Cardiac muscle cell (in vitro differentiated cells and primary cell): ENCODE data around the gene UBLCP1. TPM values are rescaled to one million over a fixed set of nuclear protein-coding genes. Genes with fewer than 3 reads are reported as not detected.
A peak's percentile ranks its signal among the peaks of the same experiment; 100 is the strongest.
"Not testable (repeated sequence)": the region's sequence is repeated elsewhere in the genome, so short reads cannot be mapped to it uniquely, and the experiment has no call there.

Experiments
- DNase-seq, 2 donors: peaks; one replicate each; pipeline versions ENCODE4 v3.0.0 to v3.0.0-alpha.2; 2010 to 2017; ENCODE audit warnings: low read depth in 1 of 2, low spot score in 1 of 2
- H3K27ac ChIP-seq: fragments of 200-600 bp; sonication (generic); 2 replicates; pipeline ENCODE4 v1.5.1; 2016
- H3K27me3 ChIP-seq: fragments of 200-600 bp; sonication (generic); 2 replicates; pipeline ENCODE4 v1.6.0; 2016; ENCODE audit warnings: control low read depth
- H3K36me3 ChIP-seq: fragments of 200-600 bp; sonication (generic); 2 replicates; pipeline ENCODE4 v1.5.1; 2016; ENCODE audit warnings: control low read depth
- H3K4me1 ChIP-seq: fragments of 200-600 bp; sonication (generic); 2 replicates; pipeline ENCODE4 v1.8.1; 2017; ENCODE audit warnings: low read depth, mild to moderate bottlenecking, mixed run types
- H3K4me3 ChIP-seq: fragments of 200-600 bp; sonication (generic); 2 replicates; pipeline ENCODE4 v1.5.1; 2016; ENCODE audit warnings: mild to moderate bottlenecking
- H3K9me3 ChIP-seq: fragments of 200-600 bp; sonication (generic); 2 replicates; pipeline ENCODE4 v1.5.1; 2017; ENCODE audit warnings: low read depth, mild to moderate bottlenecking, control low read depth
- polyA plus RNA-seq: library from polyadenylated mRNA; unstranded; fragments of >200 nt; fragmentation: Nextera tagmentation; extraction: Ambion mirVana; gene quantifications from 2 replicates; pipeline ENCODE4 v1.2.1, GENCODE V29; 2016
- total RNA-seq: library from RNA; depleted of rRNA; stranded (reverse); fragments of >200 nt; gene quantifications from 2 replicates; pipeline ENCODE4 v1.2.3, GENCODE V29; 2016
- TF ChIP-seq, protein P1 (sequence below): IDR thresholded peaks from 2 replicates; pipeline ENCODE4 v1.5.1; 2012; ENCODE audit warnings: low read depth, mild to moderate bottlenecking, low read length

The UBLCP1 gene
- total and polyA plus RNA-seq, 2 experiments from 2014 or later, result 12.2 to 30.5 TPM

DNA sequence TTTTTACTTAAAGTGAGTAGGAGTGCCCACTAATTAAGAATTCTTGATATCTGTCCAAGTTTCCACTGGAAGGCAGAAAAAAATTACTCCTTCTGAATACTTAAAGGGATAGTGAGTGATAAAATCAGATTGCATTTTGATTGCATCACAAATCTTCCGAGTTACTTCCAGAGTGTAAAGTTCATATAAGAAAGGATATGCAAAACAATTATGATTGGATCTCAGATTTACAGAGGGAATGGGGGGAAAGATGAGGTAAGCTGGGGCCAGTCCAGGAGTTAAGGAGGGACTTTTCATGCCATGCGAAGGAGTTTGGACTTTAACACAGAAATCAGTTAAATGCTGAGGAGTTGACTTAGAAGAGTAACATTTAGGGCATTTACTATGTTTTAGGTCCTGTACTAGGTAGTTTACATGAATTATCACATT is 44.5 kb upstream of the UBLCP1 start:
- no peaks in the 10 kb centered on the region for H3K4me1 ChIP-seq
- TF ChIP-seq, protein P1, sequence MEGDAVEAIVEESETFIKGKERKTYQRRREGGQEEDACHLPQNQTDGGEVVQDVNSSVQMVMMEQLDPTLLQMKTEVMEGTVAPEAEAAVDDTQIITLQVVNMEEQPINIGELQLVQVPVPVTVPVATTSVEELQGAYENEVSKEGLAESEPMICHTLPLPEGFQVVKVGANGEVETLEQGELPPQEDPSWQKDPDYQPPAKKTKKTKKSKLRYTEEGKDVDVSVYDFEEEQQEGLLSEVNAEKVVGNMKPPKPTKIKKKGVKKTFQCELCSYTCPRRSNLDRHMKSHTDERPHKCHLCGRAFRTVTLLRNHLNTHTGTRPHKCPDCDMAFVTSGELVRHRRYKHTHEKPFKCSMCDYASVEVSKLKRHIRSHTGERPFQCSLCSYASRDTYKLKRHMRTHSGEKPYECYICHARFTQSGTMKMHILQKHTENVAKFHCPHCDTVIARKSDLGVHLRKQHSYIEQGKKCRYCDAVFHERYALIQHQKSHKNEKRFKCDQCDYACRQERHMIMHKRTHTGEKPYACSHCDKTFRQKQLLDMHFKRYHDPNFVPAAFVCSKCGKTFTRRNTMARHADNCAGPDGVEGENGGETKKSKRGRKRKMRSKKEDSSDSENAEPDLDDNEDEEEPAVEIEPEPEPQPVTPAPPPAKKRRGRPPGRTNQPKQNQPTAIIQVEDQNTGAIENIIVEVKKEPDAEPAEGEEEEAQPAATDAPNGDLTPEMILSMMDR, result no peak
- H3K27ac ChIP-seq, result no peak overlapping the region
- no peaks in the 10 kb centered on the region for H3K36me3 ChIP-seq
- H3K9me3 ChIP-seq, result no peaks in the 10 kb centered on the region
- no peaks in the 10 kb centered on the region for H3K27me3 ChIP-seq
- H3K4me3 ChIP-seq, result no peak overlapping the region
- DNase-seq, result peak in 1 of 2 donors; percentile 47

DNA sequence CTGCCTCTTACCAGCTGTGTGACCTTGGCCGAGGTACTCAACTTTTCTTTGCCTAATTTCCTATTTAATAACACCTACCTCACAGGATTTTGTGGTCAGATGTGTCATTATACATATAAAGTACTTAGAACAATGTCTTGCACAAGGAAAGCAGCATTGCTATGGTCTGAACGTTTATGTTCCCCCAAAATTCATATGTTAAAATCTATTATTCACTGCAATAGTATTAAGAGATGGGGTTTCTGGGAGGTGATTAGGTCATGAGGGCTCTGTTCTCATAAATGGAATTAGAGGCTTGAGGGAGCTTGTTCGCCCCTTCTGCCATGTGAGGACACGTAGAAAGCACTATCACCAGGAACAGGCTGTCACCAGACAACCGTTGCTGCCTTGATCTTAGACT is 42.9 kb upstream of the UBLCP1 start:
- no peak for DNase-seq
- no peak overlapping the region for H3K4me3 ChIP-seq

DNA sequence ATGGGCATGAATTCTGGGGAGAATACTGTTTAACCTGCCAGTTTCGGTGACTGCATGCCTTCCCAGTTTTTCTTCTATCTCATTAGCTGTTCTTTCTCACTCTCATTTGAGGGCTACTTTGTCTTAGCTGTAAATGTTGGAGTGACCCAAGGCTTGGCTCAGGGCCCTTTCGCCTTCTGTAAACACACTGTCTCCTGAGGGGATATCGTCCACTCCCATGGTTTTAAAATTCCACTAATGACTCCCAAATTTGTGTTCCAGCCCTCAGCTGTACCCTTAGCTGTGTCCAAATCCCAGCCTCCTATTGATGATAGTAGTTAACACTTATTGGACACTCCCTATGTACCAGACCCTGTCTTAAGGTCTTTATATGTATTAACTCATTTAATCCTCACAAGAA is 39.6 kb upstream of the UBLCP1 start:
- TF ChIP-seq, protein P1, result no peak

More for the DNA sequence above, 42.9 kb upstream of the UBLCP1 start:
- Histone ChIP-seq H3K36me3 (no peaks in the 10 kb centered on the region), H3K27ac (no peak overlapping the region), H3K27me3 (no peaks in the 10 kb centered on the region), H3K4me1 (no peaks in the 10 kb centered on the region), H3K9me3 (no peaks in the 10 kb centered on the region)
- TF ChIP-seq, protein P1, result no peak

DNA sequence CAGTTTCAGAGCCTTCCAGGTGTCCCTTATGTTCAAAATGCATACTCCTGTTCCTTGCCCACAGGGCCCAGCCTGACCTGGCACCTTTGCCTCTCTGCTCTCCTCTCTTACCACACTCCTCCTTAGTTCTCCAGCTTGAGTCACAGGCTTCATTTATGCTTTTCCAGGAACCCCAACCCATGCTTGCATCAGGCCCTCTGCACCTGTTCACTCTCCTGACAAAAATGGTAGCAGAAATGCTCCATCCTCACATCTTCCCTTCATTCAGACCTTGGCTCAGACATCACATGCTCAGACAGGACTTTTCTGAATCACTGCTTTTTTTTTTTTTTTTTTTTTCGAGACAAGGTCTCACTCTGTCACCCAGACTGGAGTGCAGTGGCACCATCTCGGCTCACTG is 38.6 kb upstream of the UBLCP1 start:
- Histone ChIP-seq H3K4me3 (no peak overlapping the region), H3K4me1 (no peaks in the 10 kb centered on the region), H3K27me3 (peaks cover 6% of the 10 kb centered on the region)

More for the DNA sequence above, 39.6 kb upstream of the UBLCP1 start:
- Histone ChIP-seq H3K36me3 (no peaks in the 10 kb centered on the region), H3K4me3 (no peak overlapping the region), H3K4me1 (no peaks in the 10 kb centered on the region), H3K27me3 (peaks cover 6% of the 10 kb centered on the region), H3K9me3 (no peaks in the 10 kb centered on the region), H3K27ac (no peak overlapping the region)
- DNase-seq, result no peak

DNA sequence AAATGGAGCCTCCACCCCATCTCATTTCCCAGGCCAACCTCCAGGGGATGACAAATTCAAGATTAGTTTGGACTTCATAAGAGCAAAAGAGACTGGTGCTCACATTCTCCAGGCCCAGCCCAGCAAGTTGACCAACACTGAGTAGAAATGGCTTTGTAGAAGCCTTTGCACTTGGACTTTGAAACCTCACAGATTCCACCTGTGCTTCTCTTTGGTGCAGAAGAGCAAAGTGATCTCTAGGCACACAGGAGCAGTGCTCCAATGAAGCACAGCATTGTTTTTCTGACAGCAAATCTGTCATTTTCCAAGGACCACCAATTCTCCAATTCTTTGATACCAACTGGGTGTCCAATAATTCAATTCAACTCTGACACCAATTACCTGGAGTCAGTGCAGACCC is 36.6 kb upstream of the UBLCP1 start:
- no peak for DNase-seq
- Histone ChIP-seq H3K27me3 (peaks cover 14% of the 10 kb centered on the region), H3K4me1 (no peaks in the 10 kb centered on the region), H3K36me3 (no peaks in the 10 kb centered on the region), H3K9me3 (no peaks in the 10 kb centered on the region), H3K4me3 (no peak overlapping the region), H3K27ac (no peak overlapping the region)
- TF ChIP-seq, protein P1, result no peak

More for the DNA sequence above, 38.6 kb upstream of the UBLCP1 start:
- DNase-seq, result no peak
- H3K36me3 ChIP-seq, result no peaks in the 10 kb centered on the region
- TF ChIP-seq, protein P1, result no peak
- H3K9me3 ChIP-seq, result no peaks in the 10 kb centered on the region
- no peak overlapping the region for H3K27ac ChIP-seq

DNA sequence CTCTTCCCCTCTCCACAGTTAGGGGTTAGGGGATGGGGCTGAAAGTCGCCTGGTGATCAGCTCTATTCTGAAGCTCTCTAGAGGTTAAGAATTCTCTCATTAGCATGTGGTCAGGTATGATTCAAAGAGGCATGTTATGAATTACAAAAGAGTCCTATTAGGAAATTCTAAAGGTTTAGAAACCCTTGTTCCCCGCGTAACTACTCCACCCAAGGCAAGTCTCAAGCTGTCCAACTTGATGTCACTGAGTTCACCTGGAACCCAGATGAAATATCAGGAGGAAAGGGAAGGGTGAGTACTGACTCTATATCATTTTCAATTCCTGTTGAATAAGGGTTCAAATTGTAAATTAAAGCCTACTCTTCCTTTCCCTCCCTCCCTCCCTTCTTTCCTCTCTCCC is 35.6 kb upstream of the UBLCP1 start:
- Histone ChIP-seq H3K27ac (no peak overlapping the region), H3K27me3 (peaks cover 23% of the 10 kb centered on the region)

DNA sequence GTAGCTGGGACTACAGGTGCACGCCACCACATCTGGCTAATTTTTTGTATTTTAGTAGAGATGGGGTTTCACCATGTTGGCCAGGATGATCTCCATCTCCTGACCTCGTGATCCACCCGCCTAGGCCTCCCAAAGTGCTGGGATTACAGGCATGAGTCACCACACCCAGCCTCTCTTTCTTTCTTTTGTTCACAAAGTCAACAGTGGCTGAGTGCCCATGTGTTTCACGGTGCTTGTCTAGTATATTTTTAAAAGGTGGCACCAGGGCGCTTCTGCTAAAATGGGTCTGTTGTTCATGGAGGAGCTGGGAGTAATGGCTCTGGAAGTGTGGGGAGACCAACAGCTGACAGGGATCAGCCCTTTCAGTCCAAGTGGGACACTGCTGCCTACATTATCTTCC is 35.0 kb upstream of the UBLCP1 start:
- H3K27ac ChIP-seq, H3K4me1 ChIP-seq, H3K9me3 ChIP-seq, H3K4me3 ChIP-seq, H3K36me3 ChIP-seq, DNase-seq: not testable (repeated sequence)
- H3K27me3 ChIP-seq, result peaks cover 29% of the 10 kb centered on the region

More for the DNA sequence above, 35.6 kb upstream of the UBLCP1 start:
- H3K4me3 ChIP-seq, result no peak overlapping the region
- H3K36me3 ChIP-seq, result no peaks in the 10 kb centered on the region
- TF ChIP-seq, protein P1, result no peak
- H3K4me1 ChIP-seq, result no peaks in the 10 kb centered on the region
- no peaks in the 10 kb centered on the region for H3K9me3 ChIP-seq
- no peak for DNase-seq
